Tibial artery (tissue), 4 donors: ENCODE results near the gene INTS7.

Source experiments
- DNase-seq, 2 donors: peaks; one replicate each; pipeline ENCODE4 v3.0.0-alpha.2; 2019
- H3K27ac ChIP-seq, 2 donors: fragments of 200-600 bp; sonication (generic) in 1 of 2; 1 replicate in 1 of 2; 2 replicates in 1 of 2; pipeline ENCODE4 v1.5.1; 2018 to 2019; ENCODE audit warnings: mild to moderate bottlenecking in 1 of 2
- H3K27me3 ChIP-seq, 2 donors: fragments of 200-600 bp; sonication (generic) in 1 of 2; one replicate each; pipeline versions ENCODE4 v1.5.1 to v1.6.0; 2016 to 2019
- H3K36me3 ChIP-seq, 3 donors: fragments of 200-600 bp; sonication (generic) in 2 of 3; one replicate each; pipeline ENCODE4 v1.5.1; 2016 to 2019; ENCODE audit warnings: mild to moderate bottlenecking in 2 of 3
- H3K4me1 ChIP-seq, 4 donors: fragments of 200-600 bp; sonication (generic) in 2 of 4; 1 replicate in 3 of 4; 2 replicates in 1 of 4; pipeline ENCODE4 v1.5.1; 2016 to 2019
- H3K4me3 ChIP-seq, 2 donors: fragments of 200-600 bp; sonication (generic) in 1 of 2; 1 replicate in 1 of 2; 2 replicates in 1 of 2; pipeline ENCODE4 v1.5.1; 2018 to 2019; ENCODE audit warnings: mild to moderate bottlenecking in 2 of 2
- H3K9me3 ChIP-seq, 3 donors: fragments of 200-600 bp; sonication (generic) in 1 of 3; one replicate each; pipeline ENCODE4 v1.5.1; 2016 to 2019
- intact Hi-C: fragments of 100-400 bp; cut with DNase I; formaldehyde crosslinking; loops from one replicate; pipeline ENCODE4 v1.15.0; 2023; ENCODE audit warnings: low total_unique reads
- TF ChIP-seq, protein P1 (sequence below), 2 experiments: fragments of 200-600 bp in 1 of 2; fragments of 450-650 bp in 1 of 2; IDR thresholded peaks; one replicate each; pipeline ENCODE4 v1.5.1; 2017 to 2019; ENCODE audit warnings: antibody characterized with exemption in 2 of 2, mild to moderate bottlenecking in 1 of 2, moderate library complexity in 1 of 2

The INTS7 gene

GRCh38 chr1:211900441-211900840, 134.9 kb downstream of the INTS7 start:
- TF ChIP-seq, protein P1, sequence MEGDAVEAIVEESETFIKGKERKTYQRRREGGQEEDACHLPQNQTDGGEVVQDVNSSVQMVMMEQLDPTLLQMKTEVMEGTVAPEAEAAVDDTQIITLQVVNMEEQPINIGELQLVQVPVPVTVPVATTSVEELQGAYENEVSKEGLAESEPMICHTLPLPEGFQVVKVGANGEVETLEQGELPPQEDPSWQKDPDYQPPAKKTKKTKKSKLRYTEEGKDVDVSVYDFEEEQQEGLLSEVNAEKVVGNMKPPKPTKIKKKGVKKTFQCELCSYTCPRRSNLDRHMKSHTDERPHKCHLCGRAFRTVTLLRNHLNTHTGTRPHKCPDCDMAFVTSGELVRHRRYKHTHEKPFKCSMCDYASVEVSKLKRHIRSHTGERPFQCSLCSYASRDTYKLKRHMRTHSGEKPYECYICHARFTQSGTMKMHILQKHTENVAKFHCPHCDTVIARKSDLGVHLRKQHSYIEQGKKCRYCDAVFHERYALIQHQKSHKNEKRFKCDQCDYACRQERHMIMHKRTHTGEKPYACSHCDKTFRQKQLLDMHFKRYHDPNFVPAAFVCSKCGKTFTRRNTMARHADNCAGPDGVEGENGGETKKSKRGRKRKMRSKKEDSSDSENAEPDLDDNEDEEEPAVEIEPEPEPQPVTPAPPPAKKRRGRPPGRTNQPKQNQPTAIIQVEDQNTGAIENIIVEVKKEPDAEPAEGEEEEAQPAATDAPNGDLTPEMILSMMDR (IDR thresholded peaks at IDR 0.05): no peak
- intact Hi-C loops: no loop called here

GRCh38 chr1:211896958-211897357, 138.4 kb downstream of the INTS7 start:
- Histone ChIP-seq H3K27ac (no peak overlapping the region), H3K9me3 (no peaks in the 10 kb centered on the region), H3K36me3 (no peaks in the 10 kb centered on the region), H3K4me1 (no peaks in the 10 kb centered on the region), H3K4me3 (no peak overlapping the region), H3K27me3 (no peaks in the 10 kb centered on the region)
- DNase-seq: no peak
- intact Hi-C loops: no loop called here
- TF ChIP-seq, protein P1 (IDR thresholded peaks at IDR 0.05): no peak

More at GRCh38 chr1:211900441-211900840, 134.9 kb downstream of the INTS7 start:
- Histone ChIP-seq H3K9me3 (no peaks in the 10 kb centered on the region), H3K27me3 (no peaks in the 10 kb centered on the region), H3K27ac (no peak overlapping the region), H3K36me3 (no peaks in the 10 kb centered on the region), H3K4me3 (no peak overlapping the region), H3K4me1 (no peaks in the 10 kb centered on the region)
- no peak for DNase-seq

GRCh38 chr1:211895126-211895759, 140.1 kb downstream of the INTS7 start:
- H3K9me3 ChIP-seq: no peaks in the 10 kb centered on the region
- no peak overlapping the region for H3K4me3 ChIP-seq
- TF ChIP-seq, protein P1 (IDR thresholded peaks at IDR 0.05): no peak
- intact Hi-C loops: no loop called here
- H3K27ac ChIP-seq: no peak overlapping the region
- no peaks in the 10 kb centered on the region for H3K4me1 ChIP-seq
- DNase-seq: no peak
- H3K27me3 ChIP-seq: no peaks in the 10 kb centered on the region
- H3K36me3 ChIP-seq: no peaks in the 10 kb centered on the region

GRCh38 chr1:211894312-211894711, 141.0 kb downstream of the INTS7 start:
- Histone ChIP-seq H3K36me3 (no peaks in the 10 kb centered on the region), H3K9me3 (no peaks in the 10 kb centered on the region), H3K27me3 (no peaks in the 10 kb centered on the region), H3K4me3 (no peak overlapping the region), H3K27ac (no peak overlapping the region), H3K4me1 (no peaks in the 10 kb centered on the region)
- no peak for DNase-seq
- TF ChIP-seq, protein P1 (IDR thresholded peaks at IDR 0.05): no peak
- intact Hi-C loops: no loop called here

DNA sequence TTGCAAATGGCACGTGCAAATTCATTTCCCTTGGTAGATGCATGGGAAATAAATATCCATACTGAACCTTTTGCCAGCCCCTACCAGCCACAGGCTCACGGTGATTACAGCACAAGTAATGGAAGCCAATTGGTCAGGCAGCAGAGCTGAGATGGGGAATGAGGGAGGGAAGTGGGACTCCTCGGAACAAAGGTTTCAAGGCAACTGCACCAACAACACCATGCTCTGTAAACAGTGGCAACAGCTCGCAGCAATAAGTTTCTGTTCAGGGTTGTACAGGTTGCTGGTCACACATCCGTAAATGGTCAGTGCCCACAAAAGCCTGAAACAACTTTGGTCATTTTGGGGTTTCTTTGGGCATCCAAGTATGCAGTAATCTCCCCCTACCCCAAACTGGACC, 142.1 kb downstream of the INTS7 start:
- Histone ChIP-seq H3K4me1 (no peaks in the 10 kb centered on the region), H3K27ac (no peak overlapping the region), H3K36me3 (no peaks in the 10 kb centered on the region), H3K27me3 (no peaks in the 10 kb centered on the region), H3K4me3 (no peak overlapping the region), H3K9me3 (no peaks in the 10 kb centered on the region)
- intact Hi-C loops: no loop called here
- TF ChIP-seq, protein P1 (IDR thresholded peaks at IDR 0.05): no peak
- no peak for DNase-seq

DNA sequence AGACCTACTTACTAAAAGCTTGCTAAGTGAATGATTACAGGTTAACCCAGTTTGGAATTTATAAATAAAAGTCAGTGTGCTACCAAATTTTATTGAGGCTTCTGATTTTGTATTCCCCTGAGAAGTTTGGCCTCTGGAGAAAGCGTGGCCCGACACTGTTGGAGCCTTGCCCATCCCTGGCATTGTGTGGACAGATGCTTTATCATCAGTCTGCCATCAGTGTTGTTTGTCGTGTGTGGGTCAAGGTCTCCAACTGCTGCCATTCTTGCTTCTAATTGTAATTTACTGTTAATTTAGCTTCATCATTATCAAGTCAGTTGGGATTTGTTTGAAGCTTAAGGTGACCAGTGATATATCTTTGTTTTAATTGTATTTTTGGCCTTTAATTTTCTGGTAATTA, 142.8 kb downstream of the INTS7 start:
- H3K9me3 ChIP-seq: no peaks in the 10 kb centered on the region
- TF ChIP-seq, protein P1 (IDR thresholded peaks at IDR 0.05): no peak

More for the DNA sequence above, 142.8 kb downstream of the INTS7 start:
- intact Hi-C loops: no loop called here
- Histone ChIP-seq H3K27me3 (no peaks in the 10 kb centered on the region), H3K4me1 (no peaks in the 10 kb centered on the region), H3K36me3 (no peaks in the 10 kb centered on the region), H3K27ac (no peak overlapping the region), H3K4me3 (no peak overlapping the region)
- DNase-seq: no peak
